ENCODE results near the gene ZNF662. TPM values are rescaled to one million over a fixed set of nuclear protein-coding genes. Genes with fewer than 3 reads are reported as not detected.

Gene ZNF662
- total RNA-seq, 1 donor from 2014 or later, result 12.2 TPM

DNA sequence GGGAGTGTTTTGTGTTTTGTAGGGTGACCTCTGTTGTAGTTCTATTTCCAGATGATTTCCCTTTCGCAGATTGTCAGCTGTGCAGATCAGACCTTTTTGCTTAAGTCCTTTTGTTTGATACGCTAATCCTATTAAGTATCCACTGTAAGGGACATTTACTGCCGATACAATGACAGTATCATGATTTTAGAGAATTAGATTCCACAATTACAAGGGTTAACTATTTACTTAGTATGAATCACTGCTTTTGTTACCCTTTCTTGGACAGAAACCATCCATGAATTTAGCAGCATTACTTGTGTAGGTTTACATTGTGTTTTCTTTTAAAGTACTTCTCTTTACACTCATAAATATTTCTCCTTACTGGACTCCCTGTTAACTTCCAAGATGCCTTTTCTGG is 31.4 kb downstream of the ZNF662 start:
- DNase-seq, result no peak

DNA sequence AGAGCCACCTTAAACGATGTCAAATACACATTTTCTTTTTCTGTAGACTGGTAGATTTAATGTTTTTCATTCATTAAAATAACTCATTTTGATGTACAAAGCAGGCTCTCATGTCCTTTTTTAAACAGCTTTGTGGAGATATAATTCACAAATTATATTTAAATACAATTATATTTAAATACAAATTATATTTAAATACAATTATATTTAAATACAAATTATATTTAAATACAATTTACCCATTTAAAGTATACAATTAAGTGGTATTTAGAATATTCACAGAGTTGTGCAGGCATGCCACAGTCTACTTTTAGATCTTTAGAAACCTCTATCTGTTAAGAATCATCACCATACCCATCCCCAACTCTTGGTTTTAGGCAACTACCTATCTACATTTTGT is 36.8 kb downstream of the ZNF662 start:
- no peak for DNase-seq

DNA sequence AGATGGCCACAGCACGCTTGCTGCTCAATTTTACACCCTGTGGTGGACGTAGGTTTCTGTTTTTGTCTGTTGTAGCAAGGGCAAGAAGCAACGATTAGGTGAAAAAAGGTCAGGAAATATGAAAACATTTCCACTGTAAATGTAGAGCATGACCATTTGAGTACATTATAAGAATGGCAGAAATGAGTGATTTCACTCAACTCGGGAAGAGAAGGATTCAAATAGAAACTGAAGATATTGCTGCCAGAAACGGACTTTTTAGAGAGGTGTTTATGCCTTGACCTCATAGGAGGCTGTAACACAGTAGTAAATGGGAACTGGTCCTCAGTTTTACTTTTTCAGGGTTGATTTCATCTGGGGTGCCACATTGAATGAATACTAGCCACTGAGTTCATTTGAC is 40.1 kb downstream of the ZNF662 start:
- DNase-seq, result no peak

DNA sequence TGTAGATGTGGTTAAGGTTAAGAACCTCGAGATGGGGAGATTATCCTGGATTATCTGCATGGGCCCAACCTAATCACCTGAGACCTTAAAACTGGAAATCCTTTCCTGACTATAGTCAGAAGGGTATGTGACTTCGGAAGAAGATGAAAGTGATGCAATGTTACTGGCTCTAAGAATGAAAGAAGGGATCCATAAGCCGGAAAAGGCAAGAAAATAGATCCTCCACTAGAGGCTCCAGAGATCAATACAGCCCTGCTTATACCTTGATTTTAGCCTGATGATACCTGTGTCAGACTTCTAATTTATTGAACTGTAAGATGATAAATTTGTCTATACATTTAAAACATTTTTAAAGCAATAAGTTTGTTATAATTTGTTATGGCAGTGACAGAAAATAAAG is 51.6 kb downstream of the ZNF662 start:
- no peak for DNase-seq

DNA sequence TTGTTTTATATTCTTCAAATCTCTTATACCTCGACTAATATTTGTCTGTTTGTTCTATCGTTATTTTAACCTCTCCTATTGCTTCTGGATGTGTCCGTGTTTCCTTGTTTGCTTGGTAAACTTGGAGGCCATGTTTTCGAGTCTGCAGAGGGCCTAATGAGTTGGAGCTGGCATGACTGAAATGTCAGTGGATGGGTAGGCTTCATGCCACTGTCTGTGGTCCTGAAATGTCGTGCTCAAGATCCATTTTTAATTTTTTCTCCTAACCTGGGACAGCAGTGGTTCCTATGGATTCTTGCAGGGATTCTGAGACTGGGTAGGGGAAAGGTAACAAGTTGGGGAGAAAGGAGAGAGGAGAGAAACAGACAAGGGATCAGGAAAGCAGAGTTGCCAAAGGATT is 54.3 kb downstream of the ZNF662 start:
- DNase-seq, result no peak

DNA sequence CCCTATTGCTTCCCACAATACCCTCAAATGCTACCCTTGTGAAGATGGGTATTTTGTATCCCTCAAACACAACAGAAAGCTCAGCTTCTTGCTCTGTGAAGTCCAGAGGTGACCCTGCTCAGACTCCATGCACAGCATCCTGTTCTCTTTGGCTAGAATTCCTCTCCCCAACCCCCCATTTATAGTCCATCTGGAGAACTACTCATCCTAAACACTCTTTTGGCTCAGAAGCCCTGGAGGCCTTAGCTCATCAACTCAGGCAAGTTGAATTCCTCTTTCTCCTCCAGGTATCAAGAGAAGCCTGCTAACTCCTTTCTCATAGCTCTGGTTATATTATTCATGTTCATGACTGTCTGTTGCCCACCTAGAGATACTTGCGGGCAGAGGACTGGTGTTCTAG is 54.8 kb downstream of the ZNF662 start:
- DNase-seq, result no peak

DNA sequence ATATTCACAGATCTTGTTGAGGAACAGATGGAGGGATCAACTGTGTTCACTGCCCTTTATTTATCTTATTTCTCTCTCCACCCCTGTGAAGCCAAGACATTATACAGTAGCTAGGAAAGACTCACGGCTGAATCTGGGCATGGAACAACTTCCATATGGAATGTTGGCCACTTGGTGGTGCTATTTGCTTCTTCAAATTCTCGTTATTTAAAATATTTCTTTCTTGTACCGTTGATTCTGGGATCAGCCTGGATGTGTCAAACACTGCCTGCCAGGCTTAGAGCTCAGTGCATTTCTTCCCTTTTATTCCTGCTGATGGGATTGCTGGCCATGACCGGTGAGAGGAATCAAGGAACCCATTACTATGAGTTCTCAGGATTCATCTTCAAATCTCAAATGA is 55.7 kb downstream of the ZNF662 start:
- peak; percentile 84 for DNase-seq

DNA sequence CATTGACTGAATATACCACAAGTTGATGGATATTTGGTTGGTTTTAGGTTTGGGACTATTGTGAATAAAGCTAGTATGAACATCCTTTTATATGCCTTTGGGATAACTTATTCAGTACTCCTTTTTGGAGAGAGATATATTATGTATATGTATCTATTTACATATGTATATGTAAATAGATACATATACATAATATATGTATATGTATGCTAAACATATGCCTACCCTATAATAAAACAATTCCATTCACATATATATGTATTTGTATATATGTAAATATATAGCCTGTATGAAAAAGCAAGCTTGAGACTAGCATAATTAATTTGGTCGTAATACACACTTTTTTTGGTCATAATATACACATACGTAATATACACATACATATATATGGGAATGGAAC is 57.3 kb downstream of the ZNF662 start:
- no peak for DNase-seq

DNA sequence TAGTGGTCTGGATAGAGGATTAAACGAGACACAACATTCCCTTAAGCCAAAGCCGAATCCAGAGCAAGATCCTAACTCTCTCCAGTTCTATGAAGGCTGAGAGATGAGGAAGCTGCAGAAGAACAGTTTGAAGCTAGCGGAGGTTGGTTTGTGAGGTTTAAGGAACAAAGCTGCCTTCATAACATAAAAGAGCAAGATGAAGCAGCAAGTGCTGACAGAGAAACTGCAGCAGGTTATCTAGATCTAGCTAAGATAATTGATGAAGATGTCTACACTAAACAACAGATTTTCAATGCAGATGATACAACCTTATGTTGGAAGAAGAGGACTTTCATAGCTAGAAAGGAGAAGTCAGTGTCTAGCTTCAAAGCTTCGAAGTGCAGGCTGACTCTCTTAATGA is 58.3 kb downstream of the ZNF662 start:
- no peak for DNase-seq

Other genes starting within 250 kb of the ZNF662 start
- 159 TPM for gene KLHL40, start 220.6 kb upstream of the ZNF662 start, total RNA-seq
- 51.8 TPM for gene HHATL, start 203.3 kb upstream of the ZNF662 start, total RNA-seq
- 1.1 TPM for gene CCDC13, start 132.9 kb upstream of the ZNF662 start, total RNA-seq
- 137 TPM for gene HIGD1A, start 101.7 kb upstream of the ZNF662 start, total RNA-seq
- gene ACKR2, start 96.7 kb upstream of the ZNF662 start, total RNA-seq, result 2.2 TPM
- not detected for gene CYP8B1, start 30.3 kb upstream of the ZNF662 start, total RNA-seq
- 11.2 TPM for gene GASK1A, start 73.2 kb downstream of the ZNF662 start, total RNA-seq
- gene POMGNT2, start 199.9 kb downstream of the ZNF662 start, total RNA-seq, result 15.6 TPM

Data from tongue (tissue), 2 donors.